ENCODE measurements around the gene BBC3. TPM values are rescaled to one million over a fixed set of nuclear protein-coding genes. Genes with fewer than 3 reads are reported as not detected.

BBC3 gene
- total and polyA plus RNA-seq, 4 experiments from 2014 or later, result 3.7 to 32.2 (median 20.0) TPM

DNA sequence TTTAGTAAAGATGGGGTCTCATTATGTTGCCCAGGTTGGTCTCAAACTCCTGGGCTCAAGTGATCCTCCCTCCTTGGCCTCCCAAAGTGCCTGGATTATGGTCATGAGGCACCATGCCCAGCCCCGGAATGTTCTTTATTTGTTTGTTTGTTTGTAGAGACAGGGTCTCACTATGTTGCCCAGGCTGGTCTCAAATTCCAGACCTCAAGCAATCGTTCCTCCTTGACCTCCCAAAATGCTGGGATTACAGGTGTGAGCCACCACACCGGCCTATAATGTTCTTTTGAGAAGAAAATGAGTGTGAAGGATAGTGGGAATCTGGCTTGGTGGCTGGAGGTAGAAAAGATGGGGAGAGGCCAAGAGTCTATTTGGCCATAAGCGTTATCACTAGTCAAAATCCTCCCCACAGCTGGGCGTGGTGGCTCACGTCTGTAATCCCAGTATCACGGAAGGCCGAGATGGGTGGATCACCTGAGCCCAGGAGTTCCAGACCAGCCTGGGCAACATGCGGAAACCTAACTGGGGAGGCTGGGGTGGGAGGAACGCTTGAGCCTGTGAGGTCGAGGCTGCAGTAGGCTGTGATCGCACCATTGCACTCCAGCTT lies 5.2 kb upstream of the BBC3 start:
- Mint-ChIP-seq H3K4me3 (no peak overlapping the region), H3K9me3 (no peaks in the 10 kb centered on the region), H3K36me3 (no peaks in the 10 kb centered on the region), H3K27ac (peak overlapping the region in 3 of 7 donors; percentile 16 to 39 (median 19)), H3K27me3 (no peaks in the 10 kb centered on the region), H3K4me1 (peaks cover 19 to 37% (median 24%) of the 10 kb centered on the region in 4 donors)
- Histone ChIP-seq H3K4me1 (ENCODE audit: insufficient read depth, low read length) (peaks cover 37% of the 10 kb centered on the region), H3K27ac (ENCODE audit: low read depth, low read length) (no peak overlapping the region), H3K4me3 (ENCODE audit: low read length in 2 of 2) (no peak overlapping the region), H3K9me3 (ENCODE audit: control insufficient read depth in 1 of 2, low read length in 2 of 2) (no peaks in the 10 kb centered on the region), H3K27me3 (ENCODE audit: insufficient read depth, low read length) (no peaks in the 10 kb centered on the region), H3K36me3 (ENCODE audit: insufficient read depth, low read length) (no peaks in the 10 kb centered on the region)
- DNase-seq, result no peak
- ChIA-PET POLR2A (ENCODE audit: partially characterized antibody) (interaction anchor here (6.9 kb wide), 1 partner anchor 8 kb away, joined by 101 read pairs; no protein-coding TSS in a partner anchor), CTCF (ENCODE audit: partially characterized antibody) (interaction anchor here (1.1 kb wide), 1 partner anchor 84 kb away, joined by 3 read pairs; no protein-coding TSS in a partner anchor)
- intact Hi-C loops (cut with micrococcal nuclease), result no loop called here

DNA sequence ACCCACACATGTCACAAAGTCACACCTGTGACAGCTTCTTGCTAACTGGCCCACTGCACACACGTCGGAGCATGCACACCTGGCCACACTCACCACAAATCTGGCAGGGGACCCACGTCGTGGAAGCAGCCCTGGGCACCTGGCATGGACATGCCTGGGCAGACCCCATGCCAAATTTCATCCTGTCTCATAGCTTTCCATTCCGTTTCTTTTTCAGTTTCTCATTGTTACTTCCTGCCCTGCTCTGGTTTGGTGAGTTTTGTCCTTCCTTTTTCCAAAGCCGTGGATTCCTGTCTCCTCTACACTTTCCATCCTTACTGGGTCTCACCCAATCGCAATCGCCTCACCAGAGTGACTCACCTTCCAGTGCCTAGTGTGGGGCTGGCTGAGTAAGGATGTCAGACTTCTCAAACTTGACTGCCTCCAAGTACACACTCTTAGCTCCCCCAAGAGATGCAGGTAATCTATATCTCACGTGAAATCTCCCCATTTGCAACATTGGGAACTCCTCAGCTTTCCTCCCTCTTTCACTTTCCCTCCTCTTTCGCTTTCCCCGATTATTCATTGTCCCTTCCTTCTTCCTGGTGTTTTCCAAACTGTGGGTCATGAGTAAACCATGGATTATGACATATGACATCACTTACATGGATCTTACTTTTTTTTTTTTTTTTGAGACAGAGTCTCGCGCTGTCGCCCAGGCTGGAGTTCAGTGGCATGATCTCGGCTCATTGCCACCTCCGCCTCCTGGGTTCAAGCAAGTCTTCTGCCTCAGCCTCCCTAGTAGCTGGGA lies 1.6 kb upstream of the BBC3 start:
- no peaks in the 10 kb centered on the region for H3K36me3 Mint-ChIP-seq
- H3K4me1 Mint-ChIP-seq, result peaks cover 14 to 22% (median 17%) of the 10 kb centered on the region in 4 donors
- no peaks in the 10 kb centered on the region for H3K9me3 Mint-ChIP-seq
- peak overlapping the region in 7 of 8 donors; percentile 54 to 88 (median 73) for H3K4me3 Mint-ChIP-seq
- Histone ChIP-seq H3K27ac (ENCODE audit: low read depth, low read length) (no peak overlapping the region), H3K36me3 (ENCODE audit: insufficient read depth, low read length) (no peaks in the 10 kb centered on the region), H3K4me1 (ENCODE audit: insufficient read depth, low read length) (peaks cover 39% of the 10 kb centered on the region), H3K27me3 (ENCODE audit: insufficient read depth, low read length) (no peaks in the 10 kb centered on the region), H3K9me3 (ENCODE audit: control insufficient read depth in 1 of 2, low read length in 2 of 2) (no peaks in the 10 kb centered on the region), H3K4me3 (ENCODE audit: low read length in 2 of 2) (no peak overlapping the region)
- H3K27ac Mint-ChIP-seq, result peak overlapping the region; percentile 29 to 97 (median 79)
- intact Hi-C loops (cut with micrococcal nuclease), result no loop called here
- POLR2A ChIA-PET (ENCODE audit: partially characterized antibody), result interaction anchor here (0.8 to 2.8 kb wide), 7 partner anchors 8 to 120 kb away, joined by 4 to 24 read pairs (median 7); partner anchors contain the start of genes CCDC9 and ZC3H4
- no peak for DNase-seq
- no peaks in the 10 kb centered on the region for H3K27me3 Mint-ChIP-seq
- CTCF ChIA-PET (ENCODE audit: partially characterized antibody), result interaction anchor here (0.7 to 2.7 kb wide), 5 partner anchors 12 to 82 kb away, joined by 3 to 19 read pairs (median 4); no protein-coding TSS in a partner anchor

DNA sequence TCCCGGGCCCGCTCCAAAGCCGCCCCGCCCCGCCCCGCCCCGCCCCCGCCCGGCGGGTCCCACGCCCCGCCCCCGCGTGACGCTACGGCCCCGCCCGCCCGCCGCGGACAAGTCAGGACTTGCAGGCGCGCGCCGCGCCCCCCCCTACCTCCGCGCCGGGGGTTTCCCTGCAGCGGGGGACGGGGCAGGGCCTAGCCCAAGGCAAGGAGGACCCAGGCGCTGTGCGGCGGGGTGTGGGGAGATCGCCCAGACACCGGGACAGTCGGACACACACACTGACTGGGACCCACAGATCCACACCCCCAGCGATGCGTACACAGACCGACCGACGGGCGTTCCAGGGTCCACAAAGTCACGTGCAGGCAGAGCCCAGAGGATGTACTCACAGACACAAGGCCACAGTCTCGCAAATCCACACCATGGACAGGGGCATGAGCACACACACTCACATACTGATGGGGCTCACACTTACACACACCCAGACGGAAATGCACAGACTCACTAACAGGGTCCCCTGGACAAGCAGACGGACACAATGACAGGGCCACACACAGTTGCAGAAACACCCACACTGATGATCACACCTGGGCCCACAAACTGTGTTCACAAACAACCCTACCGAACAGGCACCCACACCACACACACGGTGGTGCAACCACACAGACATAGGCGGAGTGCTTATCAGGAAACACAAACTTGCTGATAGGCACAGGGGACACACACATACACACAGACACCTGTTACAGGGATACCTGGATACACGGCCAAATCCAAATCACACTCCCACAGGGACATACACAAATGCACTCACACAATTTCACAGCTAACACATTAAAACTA lies 436 bp upstream of the BBC3 start:
- Histone ChIP-seq H3K36me3 (ENCODE audit: insufficient read depth, low read length) (no peaks in the 10 kb centered on the region), H3K27me3 (ENCODE audit: insufficient read depth, low read length) (no peaks in the 10 kb centered on the region), H3K4me1 (ENCODE audit: insufficient read depth, low read length) (peaks cover 51% of the 10 kb centered on the region), H3K4me3 (ENCODE audit: low read length in 2 of 2) (peak overlapping the region in 1 of 2 donors; percentile 53), H3K27ac (ENCODE audit: low read depth, low read length) (peak overlapping the region; percentile 76), H3K9me3 (ENCODE audit: control insufficient read depth in 1 of 2, low read length in 2 of 2) (no peaks in the 10 kb centered on the region)
- intact Hi-C loops (cut with micrococcal nuclease), result loop anchor here (1.0 to 2.0 kb wide), 2 partner anchors 13 to 43 kb away; partner anchors contain the start of gene INAFM1
- Mint-ChIP-seq H3K4me3 (peak overlapping the region; percentile 73 to 88 (median 83)), H3K27ac (peak overlapping the region; percentile 71 to 97 (median 93)), H3K4me1 (peaks cover 15 to 32% (median 22%) of the 10 kb centered on the region in 4 donors), H3K27me3 (no peaks in the 10 kb centered on the region), H3K9me3 (no peaks in the 10 kb centered on the region), H3K36me3 (no peaks in the 10 kb centered on the region)
- CTCF ChIA-PET (ENCODE audit: partially characterized antibody), result interaction anchor here (1.2 to 2.7 kb wide), 3 partner anchors 13 to 42 kb away, joined by 4 to 19 read pairs (median 4); no protein-coding TSS in a partner anchor
- peak; percentile 88 to 96 (median 90) for DNase-seq
- POLR2A ChIA-PET (ENCODE audit: partially characterized antibody), result interaction anchor here (0.9 to 2.8 kb wide), 5 partner anchors 9 to 118 kb away, joined by 4 to 24 read pairs (median 9); partner anchors contain the start of genes CCDC9 and ZC3H4

DNA sequence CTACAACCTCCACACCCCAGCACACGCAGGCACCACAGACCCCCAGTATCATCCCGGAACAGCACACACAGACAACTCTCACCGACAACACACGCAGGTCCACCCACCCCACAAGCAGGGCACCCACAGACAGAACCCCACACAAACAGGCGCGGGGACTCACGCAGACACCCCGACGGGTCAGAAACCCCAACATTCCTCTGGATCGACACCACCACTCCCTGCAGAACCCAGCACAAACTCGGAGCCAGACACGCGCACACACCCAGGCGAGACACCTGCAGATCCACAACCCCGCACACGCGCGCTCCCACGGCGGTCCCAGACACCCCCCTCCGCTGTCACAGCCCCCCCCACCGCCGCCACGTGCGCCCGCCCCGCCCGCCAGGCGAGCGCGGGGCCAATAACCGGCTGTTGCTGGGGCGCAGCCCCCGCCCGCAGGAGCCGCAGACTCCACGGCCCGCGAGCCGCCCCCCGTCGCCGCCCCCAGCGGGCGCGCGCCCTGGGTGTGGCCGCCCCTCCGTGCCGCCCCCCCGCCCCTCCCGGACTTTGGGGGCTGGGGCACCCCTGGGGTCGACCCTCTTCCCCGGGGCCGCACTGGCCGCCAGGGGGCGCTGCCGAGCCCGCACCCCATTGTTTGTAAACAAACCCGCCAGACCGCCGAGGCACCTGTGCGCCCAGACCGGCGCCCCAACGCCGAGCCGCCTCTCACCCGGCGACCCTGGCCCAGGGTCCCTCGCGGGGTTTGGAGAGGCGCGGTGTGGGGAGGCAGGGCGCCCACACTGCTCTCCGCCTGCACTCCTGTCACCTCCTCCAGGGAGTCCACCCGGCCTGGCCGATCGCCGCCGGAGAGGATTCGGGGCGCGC lies 712 bp downstream of the BBC3 start:
- Mint-ChIP-seq H3K36me3 (no peaks in the 10 kb centered on the region), H3K27me3 (no peaks in the 10 kb centered on the region), H3K9me3 (no peaks in the 10 kb centered on the region), H3K4me1 (peaks cover 19 to 38% (median 26%) of the 10 kb centered on the region in 4 donors), H3K27ac (peak overlapping the region in 2 of 7 donors; percentile 3 to 81), H3K4me3 (peak overlapping the region in 4 of 8 donors; percentile 13 to 71 (median 34))
- POLR2A ChIA-PET (ENCODE audit: partially characterized antibody), result interaction anchor here (0.8 to 6.3 kb wide), 8 partner anchors 8 to 71 kb away, joined by 3 to 156 read pairs (median 7); partner anchors contain the start of genes CCDC9 and INAFM1
- Histone ChIP-seq H3K27me3 (ENCODE audit: insufficient read depth, low read length) (no peaks in the 10 kb centered on the region), H3K9me3 (ENCODE audit: control insufficient read depth in 1 of 2, low read length in 2 of 2) (no peaks in the 10 kb centered on the region), H3K4me3 (ENCODE audit: low read length in 2 of 2) (peak overlapping the region; percentile 33 to 85), H3K4me1 (ENCODE audit: insufficient read depth, low read length) (peaks cover 58% of the 10 kb centered on the region), H3K27ac (ENCODE audit: low read depth, low read length) (peak overlapping the region; percentile 76), H3K36me3 (ENCODE audit: insufficient read depth, low read length) (no peaks in the 10 kb centered on the region)
- intact Hi-C loops (cut with micrococcal nuclease), result loop anchor here (2.0 kb wide), 1 partner anchor 45 kb away; the partner anchor contains the start of gene INAFM1
- peak; percentile 82 to 86 (median 83) for DNase-seq
- CTCF ChIA-PET (ENCODE audit: partially characterized antibody), result interaction anchor here (0.8 to 1.8 kb wide), 4 partner anchors 9 to 20 kb away, joined by 3 to 7 read pairs (median 4); no protein-coding TSS in a partner anchor

DNA sequence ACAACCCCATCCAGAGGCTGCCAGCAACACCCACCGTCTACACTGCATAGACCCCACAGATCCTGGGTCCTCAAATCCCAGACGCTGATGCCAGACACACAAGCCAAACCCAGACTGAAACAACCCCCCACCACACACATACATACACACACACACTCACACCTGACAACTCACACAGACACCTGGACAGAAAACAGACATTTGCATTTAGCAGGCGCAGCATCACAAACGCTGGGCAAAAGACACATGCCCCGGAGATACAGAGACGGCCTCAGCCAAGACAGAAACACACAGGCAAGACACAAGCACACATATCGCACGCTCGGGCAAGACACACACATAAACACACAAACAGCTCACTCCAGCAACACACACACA lies 1.3 kb downstream of the BBC3 start:
- Histone ChIP-seq H3K27me3 (ENCODE audit: insufficient read depth, low read length) (no peaks in the 10 kb centered on the region), H3K4me3 (ENCODE audit: low read length in 2 of 2) (peak overlapping the region; percentile 33 to 85), H3K4me1 (ENCODE audit: insufficient read depth, low read length) (peaks cover 58% of the 10 kb centered on the region), H3K36me3 (ENCODE audit: insufficient read depth, low read length) (no peaks in the 10 kb centered on the region), H3K9me3 (ENCODE audit: control insufficient read depth in 1 of 2, low read length in 2 of 2) (no peaks in the 10 kb centered on the region), H3K27ac (ENCODE audit: low read depth, low read length) (peak overlapping the region; percentile 45)
- Mint-ChIP-seq H3K27ac (no peak overlapping the region), H3K36me3 (no peaks in the 10 kb centered on the region), H3K4me3 (no peak overlapping the region), H3K9me3 (no peaks in the 10 kb centered on the region), H3K4me1 (peaks cover 19 to 39% (median 27%) of the 10 kb centered on the region in 4 donors), H3K27me3 (no peaks in the 10 kb centered on the region)
- POLR2A ChIA-PET (ENCODE audit: partially characterized antibody), result interaction anchor here (0.8 to 6.3 kb wide), 8 partner anchors 9 to 71 kb away, joined by 3 to 156 read pairs (median 7); partner anchors contain the start of genes CCDC9 and INAFM1
- intact Hi-C loops (cut with micrococcal nuclease), result loop anchor here (2.0 to 5.0 kb wide), 3 partner anchors 42 to 72 kb away; partner anchors contain the start of gene INAFM1
- DNase-seq, result peak in 2 of 5 donors; percentile 37 to 43
- CTCF ChIA-PET (ENCODE audit: partially characterized antibody), result interaction anchor here (0.8 to 1.8 kb wide), 4 partner anchors 10 to 20 kb away, joined by 3 to 7 read pairs (median 4); no protein-coding TSS in a partner anchor

Measured in CD4-positive, alpha-beta memory T cell (primary cell).